Astrocyte of the cerebellum (primary cell): Measurements from ENCODE around the gene FLT1.

Experiments used
- DNase-seq: peaks from one replicate; pipeline ENCODE4 v3.0.0-alpha.2; 2011; ENCODE audit warnings: low read depth
- H3K4me3 ChIP-seq: 2 replicates; pipeline ENCODE4 v1.5.1; 2011; ENCODE audit warnings: mild to moderate bottlenecking, low read depth, low read length, moderate library complexity
- CTCF ChIP-seq: IDR thresholded peaks from 2 replicates; pipeline ENCODE4 v1.5.1; 2012; ENCODE audit warnings: low read length, low read depth, moderate library complexity, mild to moderate bottlenecking; ENCODE audit errors: missing control alignments
- in situ Hi-C: cut with HindIII; loops from 2 replicates; pipeline ENCODE4 v1.10.0; 2017; ENCODE audit warnings: low sequenced_read_pairs

FLT1 gene

GRCh38 chr13:28441529-28441928 is 53.4 kb downstream of the FLT1 start:
- no peak for DNase-seq
- H3K4me3 ChIP-seq, result no peak overlapping the region
- in situ Hi-C loops, result no loop called here
- no peak for TF ChIP-seq CTCF

- DNase-seq, result no peak
- no peak overlapping the region for H3K4me3 ChIP-seq
- no peak for TF ChIP-seq CTCF
- in situ Hi-C loops, result no loop called here
These were observed 54.0 kb downstream of the FLT1 start for GRCh38 chr13:28440774-28441504.

- DNase-seq, result no peak
- TF ChIP-seq CTCF, result no peak
- H3K4me3 ChIP-seq, result no peak overlapping the region
- in situ Hi-C loops, result no loop called here
These were observed 56.2 kb downstream of the FLT1 start for GRCh38 chr13:28438598-28439334.

- in situ Hi-C loops, result no loop called here
- no peak for DNase-seq
- H3K4me3 ChIP-seq, result no peak overlapping the region
- no peak for TF ChIP-seq CTCF
These were observed 56.9 kb downstream of the FLT1 start for GRCh38 chr13:28438067-28438466.

- no peak for DNase-seq
- in situ Hi-C loops, result no loop called here
- no peak overlapping the region for H3K4me3 ChIP-seq
- TF ChIP-seq CTCF, result no peak
These were observed 59.0 kb downstream of the FLT1 start for GRCh38 chr13:28435917-28436316.

GRCh38 chr13:28434926-28435325 is 60.0 kb downstream of the FLT1 start:
- H3K4me3 ChIP-seq, result no peak overlapping the region
- DNase-seq, result no peak
- in situ Hi-C loops, result no loop called here
- TF ChIP-seq CTCF, result no peak
